Neural cell (in vitro differentiated cells): ENCODE measurements around the gene DENND5A. TPM values are rescaled to one million over a fixed set of nuclear protein-coding genes. Genes with fewer than 3 reads are reported as not detected.
A peak's percentile ranks its signal among the peaks of the same experiment; 100 is the strongest.

Source experiments
- H2AFZ ChIP-seq: fragments of 200-600, 300-800 bp; sonication (generic), shearing (Covaris generic); 2 replicates; pipeline ENCODE4 v1.6.0; 2014; ENCODE audit warnings: low read depth, mild to moderate bottlenecking, antibody characterized with exemption, low read length, moderate library complexity
- H3F3A ChIP-seq: fragments of 200-600 bp; shearing (Covaris generic); 2 replicates; pipeline ENCODE4 v1.6.1; 2016; ENCODE audit warnings: mild to moderate bottlenecking, moderate library complexity, mixed read lengths, antibody characterized with exemption, low read length; ENCODE audit not compliant: insufficient read depth, poor library complexity, severe bottlenecking
- H3K27ac ChIP-seq: fragments of 200-600, 300-800 bp; sonication (generic), shearing (Covaris generic); 2 replicates; pipeline ENCODE4 v1.5.1; 2014; ENCODE audit warnings: mild to moderate bottlenecking, low read length, moderate library complexity
- H3K27me3 ChIP-seq: fragments of 300-800, 200-600 bp; sonication (generic), shearing (Covaris generic); 2 replicates; pipeline ENCODE4 v1.6.0; 2014; ENCODE audit warnings: mild to moderate bottlenecking, low read depth, low read length, moderate library complexity; ENCODE audit not compliant: insufficient read depth
- H3K36me3 ChIP-seq: fragments of 300-800, 200-600 bp; sonication (generic), shearing (Covaris generic); 2 replicates; pipeline ENCODE4 v1.5.1; 2014; ENCODE audit warnings: mild to moderate bottlenecking, antibody characterized with exemption, low read length, moderate library complexity; ENCODE audit not compliant: insufficient read depth
- H3K4me2 ChIP-seq: fragments of 300-800, 200-600 bp; sonication (generic), shearing (Covaris generic); 2 replicates; pipeline ENCODE4 v1.6.0; 2014; ENCODE audit warnings: mild to moderate bottlenecking, low read length
- H3K4me3 ChIP-seq: fragments of 300-800, 200-600 bp; sonication (generic), shearing (Covaris generic); 2 replicates; pipeline ENCODE4 v1.5.1; 2014; ENCODE audit warnings: mild to moderate bottlenecking, low read length, moderate library complexity
- H3K79me2 ChIP-seq: fragments of 200-600 bp; shearing (Covaris generic); replicated peaks from 2 replicates; pipeline ENCODE4 v1.6.0; 2014; ENCODE audit warnings: mild to moderate bottlenecking, low read length, moderate library complexity; ENCODE audit not compliant: insufficient read depth
- H3K9ac ChIP-seq: fragments of 300-800, 200-600 bp; sonication (generic), shearing (Covaris generic); 2 replicates; pipeline ENCODE4 v1.6.1; 2016; ENCODE audit warnings: mild to moderate bottlenecking, low read length, mixed read lengths
- H3K9me2 ChIP-seq: fragments of 200-600 bp; shearing (Covaris generic); 2 replicates; pipeline ENCODE4 v1.6.1; 2016; ENCODE audit warnings: mild to moderate bottlenecking, low read length, mixed read lengths; ENCODE audit not compliant: insufficient read depth
- H3K9me3 ChIP-seq: fragments of 200-600, 300-800 bp; sonication (generic), shearing (Covaris generic); 2 replicates; pipeline ENCODE4 v1.6.1; 2016; ENCODE audit warnings: mild to moderate bottlenecking, mixed run types, low read length, moderate library complexity, mixed read lengths
- H4K20me1 ChIP-seq: fragments of 200-600 bp; shearing (Covaris generic); 2 replicates; pipeline ENCODE4 v1.6.1; 2016; ENCODE audit warnings: mild to moderate bottlenecking, mixed run types; ENCODE audit not compliant: insufficient read depth
- EP300 ChIP-seq: fragments of 450-650 bp; conservative IDR thresholded peaks from 2 replicates; pipeline ENCODE4 v1.6.1; 2014; ENCODE audit warnings: antibody characterized with exemption, mild to moderate bottlenecking, moderate library complexity; ENCODE audit not compliant: poor library complexity, severe bottlenecking
- EZH2 ChIP-seq: fragments of 200-600, 300-800 bp; shearing (Covaris generic), sonication (generic); IDR thresholded peaks from 2 replicates; pipeline ENCODE4 v1.6.1; 2014; ENCODE audit warnings: antibody characterized with exemption, low read length, borderline replicate concordance, mild to moderate bottlenecking; ENCODE audit not compliant: insufficient read depth, poor library complexity, severe bottlenecking
- MXI1 ChIP-seq: fragments of 450-650 bp; conservative IDR thresholded peaks from 2 replicates; pipeline ENCODE4 v1.6.1; 2014; ENCODE audit warnings: antibody characterized with exemption, mild to moderate bottlenecking; ENCODE audit not compliant: poor library complexity, severe bottlenecking
- POLR2AphosphoS5 ChIP-seq: IDR thresholded peaks from 2 replicates; pipeline ENCODE4 v1.6.1; 2012
- RAD21 ChIP-seq: fragments of 450-650 bp; conservative IDR thresholded peaks from 2 replicates; pipeline ENCODE4 v1.6.1; 2014; ENCODE audit warnings: antibody characterized with exemption, mild to moderate bottlenecking, moderate library complexity
- SMC3 ChIP-seq: fragments of 450-650 bp; conservative IDR thresholded peaks from 2 replicates; pipeline ENCODE4 v1.6.1; 2014; ENCODE audit warnings: antibody characterized with exemption, mild to moderate bottlenecking, moderate library complexity; ENCODE audit not compliant: poor library complexity
- TAF1 ChIP-seq: IDR thresholded peaks from 2 replicates; pipeline ENCODE4 v1.6.1; 2012; ENCODE audit warnings: low read depth
- polyA plus RNA-seq: library from polyadenylated mRNA; depleted of rRNA; stranded (reverse); fragments of >200 nt; gene quantifications from 2 replicates; pipeline ENCODE4 v1.2.3, GENCODE V29; 2014
- TF ChIP-seq, protein P1 (sequence below): IDR thresholded peaks from 2 replicates; pipeline ENCODE4 v1.6.1; 2012; ENCODE audit warnings: borderline replicate concordance
- TF ChIP-seq, protein P2 (sequence below): fragments of 450-650 bp; IDR thresholded peaks from 2 replicates; pipeline ENCODE4 v1.5.1; 2014; ENCODE audit warnings: antibody characterized with exemption, mild to moderate bottlenecking, moderate library complexity; ENCODE audit not compliant: poor library complexity, severe bottlenecking

Gene DENND5A
- polyA plus RNA-seq, 1 donor from 2014 or later = 75.6 TPM

DNA sequence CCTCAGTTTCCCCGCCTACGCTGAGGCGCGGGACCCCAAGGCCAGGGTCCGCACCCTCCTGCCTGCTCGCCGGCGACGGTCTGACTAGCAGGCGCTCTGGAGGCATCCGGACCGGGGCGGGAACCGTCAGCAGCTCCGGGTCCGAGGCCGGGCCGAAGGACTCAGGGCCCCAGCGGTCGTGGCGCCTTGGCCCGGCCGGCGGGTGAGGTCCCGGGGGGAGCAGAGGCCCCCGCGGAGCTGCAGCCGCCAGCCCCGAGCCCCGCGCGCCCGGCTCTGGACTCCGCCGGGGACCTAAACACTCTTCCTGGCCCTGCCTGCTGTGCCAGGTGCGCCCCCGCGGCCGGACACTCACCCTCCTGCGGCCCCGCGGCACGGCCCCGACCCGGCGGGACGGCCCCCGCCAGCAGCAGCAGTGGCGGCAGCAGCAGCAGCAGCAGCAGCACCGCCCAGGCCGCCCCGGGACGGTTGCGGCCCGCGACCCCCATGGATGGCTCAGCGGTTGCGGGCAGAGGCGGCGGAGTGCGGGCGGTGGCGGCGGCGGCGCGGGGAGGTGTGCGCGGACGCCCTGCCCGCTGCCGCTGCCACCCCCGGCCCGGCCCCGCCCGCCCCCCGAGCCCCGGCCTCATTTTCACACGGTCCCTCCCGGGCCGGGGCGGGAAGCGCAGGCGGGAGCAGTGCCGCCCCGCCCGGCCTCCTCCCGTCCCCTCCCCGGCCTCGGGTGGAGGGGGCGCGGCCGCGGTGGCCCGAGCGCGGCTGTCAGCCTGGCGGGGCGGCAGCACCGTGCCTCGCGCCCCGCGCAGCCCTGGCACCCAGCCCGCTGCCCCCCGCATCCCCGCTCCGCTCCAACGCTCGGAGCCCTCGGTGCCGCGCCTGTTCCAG, 173.9 kb downstream of the DENND5A start, which contains the start of gene SCUBE2:
Gene SCUBE2 (minus strand): TSS at position 556 of the 879 bp plus-strand sequence. CDS start 71 bp downstream, at position 485.
- Histone ChIP-seq H3K4me3 (peak within 1 kb of the TSS; percentile 63), H3K9me3 (no peaks in the 10 kb centered on the region), H4K20me1 (no peaks in the 10 kb centered on the region), H3K27me3 (peaks cover 37% of the 10 kb centered on the region), H3F3A (no peaks in the 10 kb centered on the region), H3K9me2 (no peaks in the 10 kb centered on the region), H3K79me2 (no peaks in the 10 kb centered on the region), H2AFZ (no peak within 1 kb of the TSS), H3K9ac (peak within 1 kb of the TSS; percentile 38), H3K27ac (no peak within 1 kb of the TSS), H3K4me2 (no peak within 1 kb of the TSS), H3K36me3 (no peaks in the 10 kb centered on the region)
- TF ChIP-seq SMC3 = no peak

DNA sequence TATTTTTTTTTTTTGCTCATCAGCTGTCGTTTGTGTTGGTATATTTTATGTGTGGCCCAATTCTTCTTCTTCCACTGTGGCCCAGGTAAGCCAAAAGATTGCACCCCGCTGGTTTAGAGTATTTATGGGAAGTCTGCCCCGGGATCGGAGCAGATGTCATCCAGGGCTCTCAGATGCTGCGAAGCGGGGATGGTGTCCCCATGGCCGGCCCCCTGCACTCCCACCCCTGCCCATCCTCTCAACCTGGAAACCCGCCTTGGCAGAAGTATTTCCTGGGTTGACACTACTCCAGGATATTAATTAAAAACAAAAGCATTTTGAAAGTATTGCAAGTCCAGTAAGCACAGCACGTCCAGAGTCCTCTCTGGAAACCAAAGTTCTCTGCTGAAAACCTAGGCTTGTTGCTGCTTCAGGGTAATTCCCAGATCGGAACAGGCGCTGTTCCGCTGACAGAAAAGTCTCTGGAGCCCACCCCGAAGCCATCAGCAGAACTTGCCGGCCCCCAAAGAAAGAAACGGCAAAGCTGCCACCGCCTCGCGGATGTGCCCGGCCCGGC, 174.6 kb downstream of the DENND5A start:
- Histone ChIP-seq H3K4me3 (peak overlapping the region; percentile 63), H3K27ac (no peak overlapping the region), H3K36me3 (no peaks in the 10 kb centered on the region), H3K9me2 (no peaks in the 10 kb centered on the region), H3F3A (no peaks in the 10 kb centered on the region), H3K4me2 (no peak overlapping the region), H4K20me1 (no peaks in the 10 kb centered on the region), H3K79me2 (no peaks in the 10 kb centered on the region), H3K27me3 (peaks cover 37% of the 10 kb centered on the region), H2AFZ (no peak overlapping the region), H3K9me3 (no peaks in the 10 kb centered on the region), H3K9ac (peak overlapping the region; percentile 38)
- TF ChIP-seq TAF1 (no peak), EZH2 (peak; percentile 17)

DNA sequence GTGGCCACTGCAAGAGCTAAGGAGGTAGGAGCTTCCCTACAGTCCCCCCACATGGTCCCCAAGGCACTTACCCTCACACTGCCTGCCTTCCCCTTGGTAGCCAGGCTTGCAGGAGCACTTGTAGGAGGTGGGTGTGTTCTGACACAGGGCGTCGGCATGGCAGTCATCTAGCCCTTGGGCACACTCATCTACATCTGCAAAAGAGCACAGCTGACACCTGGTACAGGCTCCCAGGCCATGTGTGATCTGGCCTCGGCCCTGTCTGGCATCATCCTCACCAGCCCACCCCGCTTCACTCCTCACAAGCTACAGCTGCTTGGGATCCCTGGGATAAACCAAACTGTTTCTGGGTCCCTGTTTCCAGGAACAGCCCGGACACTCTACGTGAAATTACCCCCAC, 175.5 kb downstream of the DENND5A start:
- Histone ChIP-seq H3K27ac (no peak overlapping the region), H3F3A (no peaks in the 10 kb centered on the region), H3K9me2 (no peaks in the 10 kb centered on the region), H4K20me1 (no peaks in the 10 kb centered on the region), H2AFZ (no peak overlapping the region), H3K9me3 (no peaks in the 10 kb centered on the region), H3K27me3 (peaks cover 37% of the 10 kb centered on the region), H3K4me3 (no peak overlapping the region), H3K79me2 (no peaks in the 10 kb centered on the region), H3K4me2 (no peak overlapping the region), H3K9ac (no peak overlapping the region), H3K36me3 (no peaks in the 10 kb centered on the region)
- TF ChIP-seq MXI1 (no peak), TAF1 (no peak), EP300 (no peak)

DNA sequence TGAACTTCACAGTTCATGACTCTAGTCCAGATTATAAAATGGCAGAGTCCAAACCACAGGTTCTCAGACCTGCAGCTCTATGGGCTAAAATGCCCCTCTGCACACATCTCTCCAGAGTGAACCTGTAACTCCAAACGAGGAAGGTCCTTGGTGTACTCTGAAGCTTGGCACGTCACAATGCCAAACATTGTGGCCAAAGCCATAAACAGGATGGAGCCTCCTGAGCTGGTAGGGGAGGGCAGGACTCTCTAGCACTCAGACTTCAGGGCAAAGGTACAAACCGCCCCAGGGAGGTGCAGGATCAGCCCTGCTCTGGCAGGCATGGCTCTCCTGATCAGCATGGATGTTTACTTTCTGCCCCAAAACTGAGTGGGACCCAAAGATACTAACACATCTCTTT, 176.1 kb downstream of the DENND5A start:
- Histone ChIP-seq H3K79me2 (no peaks in the 10 kb centered on the region), H3K9ac (no peak overlapping the region), H3K27me3 (peaks cover 37% of the 10 kb centered on the region), H3K36me3 (no peaks in the 10 kb centered on the region), H3F3A (no peaks in the 10 kb centered on the region), H4K20me1 (no peaks in the 10 kb centered on the region), H3K9me2 (no peaks in the 10 kb centered on the region), H2AFZ (no peak overlapping the region), H3K27ac (no peak overlapping the region), H3K4me3 (no peak overlapping the region), H3K4me2 (no peak overlapping the region), H3K9me3 (no peaks in the 10 kb centered on the region)
- no peak for TF ChIP-seq MXI1
- TF ChIP-seq TAF1 = no peak
- TF ChIP-seq EZH2 = no peak
- TF ChIP-seq, protein P1, sequence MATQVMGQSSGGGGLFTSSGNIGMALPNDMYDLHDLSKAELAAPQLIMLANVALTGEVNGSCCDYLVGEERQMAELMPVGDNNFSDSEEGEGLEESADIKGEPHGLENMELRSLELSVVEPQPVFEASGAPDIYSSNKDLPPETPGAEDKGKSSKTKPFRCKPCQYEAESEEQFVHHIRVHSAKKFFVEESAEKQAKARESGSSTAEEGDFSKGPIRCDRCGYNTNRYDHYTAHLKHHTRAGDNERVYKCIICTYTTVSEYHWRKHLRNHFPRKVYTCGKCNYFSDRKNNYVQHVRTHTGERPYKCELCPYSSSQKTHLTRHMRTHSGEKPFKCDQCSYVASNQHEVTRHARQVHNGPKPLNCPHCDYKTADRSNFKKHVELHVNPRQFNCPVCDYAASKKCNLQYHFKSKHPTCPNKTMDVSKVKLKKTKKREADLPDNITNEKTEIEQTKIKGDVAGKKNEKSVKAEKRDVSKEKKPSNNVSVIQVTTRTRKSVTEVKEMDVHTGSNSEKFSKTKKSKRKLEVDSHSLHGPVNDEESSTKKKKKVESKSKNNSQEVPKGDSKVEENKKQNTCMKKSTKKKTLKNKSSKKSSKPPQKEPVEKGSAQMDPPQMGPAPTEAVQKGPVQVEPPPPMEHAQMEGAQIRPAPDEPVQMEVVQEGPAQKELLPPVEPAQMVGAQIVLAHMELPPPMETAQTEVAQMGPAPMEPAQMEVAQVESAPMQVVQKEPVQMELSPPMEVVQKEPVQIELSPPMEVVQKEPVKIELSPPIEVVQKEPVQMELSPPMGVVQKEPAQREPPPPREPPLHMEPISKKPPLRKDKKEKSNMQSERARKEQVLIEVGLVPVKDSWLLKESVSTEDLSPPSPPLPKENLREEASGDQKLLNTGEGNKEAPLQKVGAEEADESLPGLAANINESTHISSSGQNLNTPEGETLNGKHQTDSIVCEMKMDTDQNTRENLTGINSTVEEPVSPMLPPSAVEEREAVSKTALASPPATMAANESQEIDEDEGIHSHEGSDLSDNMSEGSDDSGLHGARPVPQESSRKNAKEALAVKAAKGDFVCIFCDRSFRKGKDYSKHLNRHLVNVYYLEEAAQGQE = no peak
- TF ChIP-seq RAD21 = no peak
- TF ChIP-seq, protein P2, sequence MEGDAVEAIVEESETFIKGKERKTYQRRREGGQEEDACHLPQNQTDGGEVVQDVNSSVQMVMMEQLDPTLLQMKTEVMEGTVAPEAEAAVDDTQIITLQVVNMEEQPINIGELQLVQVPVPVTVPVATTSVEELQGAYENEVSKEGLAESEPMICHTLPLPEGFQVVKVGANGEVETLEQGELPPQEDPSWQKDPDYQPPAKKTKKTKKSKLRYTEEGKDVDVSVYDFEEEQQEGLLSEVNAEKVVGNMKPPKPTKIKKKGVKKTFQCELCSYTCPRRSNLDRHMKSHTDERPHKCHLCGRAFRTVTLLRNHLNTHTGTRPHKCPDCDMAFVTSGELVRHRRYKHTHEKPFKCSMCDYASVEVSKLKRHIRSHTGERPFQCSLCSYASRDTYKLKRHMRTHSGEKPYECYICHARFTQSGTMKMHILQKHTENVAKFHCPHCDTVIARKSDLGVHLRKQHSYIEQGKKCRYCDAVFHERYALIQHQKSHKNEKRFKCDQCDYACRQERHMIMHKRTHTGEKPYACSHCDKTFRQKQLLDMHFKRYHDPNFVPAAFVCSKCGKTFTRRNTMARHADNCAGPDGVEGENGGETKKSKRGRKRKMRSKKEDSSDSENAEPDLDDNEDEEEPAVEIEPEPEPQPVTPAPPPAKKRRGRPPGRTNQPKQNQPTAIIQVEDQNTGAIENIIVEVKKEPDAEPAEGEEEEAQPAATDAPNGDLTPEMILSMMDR = no peak
- no peak for TF ChIP-seq POLR2AphosphoS5
- TF ChIP-seq SMC3 = no peak
- no peak for TF ChIP-seq EP300
